Omental fat pad (tissue), 4 donors: ENCODE measurements around the gene NEDD4. TPM values are rescaled to one million over a fixed set of nuclear protein-coding genes. Genes with fewer than 3 reads are reported as not detected.
"Not testable (repeated sequence)": the region's sequence is repeated elsewhere in the genome, so short reads cannot be mapped to it uniquely, and the experiment has no call there.

Experiments used
- ATAC-seq: fragments of 150-250 bp; one replicate; pipeline ENCODE4 v1.9.1; 2016; ENCODE audit warnings: mild to moderate bottlenecking, moderate library complexity; ENCODE audit not compliant: low FRiP score
- DNase-seq: peaks from one replicate; pipeline ENCODE4 v3.0.0-alpha.2; 2019; ENCODE audit warnings: low spot score
- total RNA-seq, 4 donors: library from RNA; depleted of rRNA; stranded (reverse); fragments of >200 nt; gene quantifications; one replicate each; pipeline ENCODE4 v1.1.0, GENCODE V29; 2016
- TF ChIP-seq, protein P1 (sequence below), 3 donors: fragments of 450-650 bp; IDR thresholded peaks; one replicate each; pipeline ENCODE4 v1.5.1; 2016 to 2017; ENCODE audit warnings: antibody characterized with exemption in 3 of 3, mild to moderate bottlenecking in 3 of 3, moderate library complexity in 2 of 3

NEDD4 gene
- total RNA-seq, 4 donors from 2014 or later, result 9.5 to 40.5 (median 15.6) TPM

GRCh38 chr15:55860468-55860867 lies 132.9 kb downstream of the NEDD4 start:
- no peak for ATAC-seq
- no peak for DNase-seq
- TF ChIP-seq, protein P1, sequence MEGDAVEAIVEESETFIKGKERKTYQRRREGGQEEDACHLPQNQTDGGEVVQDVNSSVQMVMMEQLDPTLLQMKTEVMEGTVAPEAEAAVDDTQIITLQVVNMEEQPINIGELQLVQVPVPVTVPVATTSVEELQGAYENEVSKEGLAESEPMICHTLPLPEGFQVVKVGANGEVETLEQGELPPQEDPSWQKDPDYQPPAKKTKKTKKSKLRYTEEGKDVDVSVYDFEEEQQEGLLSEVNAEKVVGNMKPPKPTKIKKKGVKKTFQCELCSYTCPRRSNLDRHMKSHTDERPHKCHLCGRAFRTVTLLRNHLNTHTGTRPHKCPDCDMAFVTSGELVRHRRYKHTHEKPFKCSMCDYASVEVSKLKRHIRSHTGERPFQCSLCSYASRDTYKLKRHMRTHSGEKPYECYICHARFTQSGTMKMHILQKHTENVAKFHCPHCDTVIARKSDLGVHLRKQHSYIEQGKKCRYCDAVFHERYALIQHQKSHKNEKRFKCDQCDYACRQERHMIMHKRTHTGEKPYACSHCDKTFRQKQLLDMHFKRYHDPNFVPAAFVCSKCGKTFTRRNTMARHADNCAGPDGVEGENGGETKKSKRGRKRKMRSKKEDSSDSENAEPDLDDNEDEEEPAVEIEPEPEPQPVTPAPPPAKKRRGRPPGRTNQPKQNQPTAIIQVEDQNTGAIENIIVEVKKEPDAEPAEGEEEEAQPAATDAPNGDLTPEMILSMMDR (IDR thresholded peaks at IDR 0.05), result no peak

- TF ChIP-seq, protein P1 (IDR thresholded peaks at IDR 0.05), result no peak
- DNase-seq, result no peak
- no peak for ATAC-seq
Observed at GRCh38 chr15:55859681-55860080, 133.7 kb downstream of the NEDD4 start.

DNA sequence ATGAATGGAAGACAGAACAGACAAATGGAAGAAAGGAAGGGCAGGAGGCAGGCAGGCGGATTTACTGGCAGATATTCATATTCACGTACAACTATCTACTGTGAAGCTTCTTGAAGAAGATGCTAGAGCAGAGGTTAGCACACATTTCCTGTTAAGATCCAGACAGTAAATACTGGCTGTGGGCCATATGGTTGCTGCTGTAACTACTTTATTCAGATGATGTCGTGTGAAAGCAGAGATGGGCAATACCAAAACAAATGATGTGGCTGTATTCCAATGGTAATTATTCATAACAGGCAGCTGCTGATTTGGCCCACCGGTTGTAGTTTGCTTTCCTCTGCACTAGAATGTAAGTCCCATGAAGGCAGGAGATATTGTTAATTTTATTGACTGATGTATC lies 134.8 kb downstream of the NEDD4 start:
- no peak for ATAC-seq
- DNase-seq, result no peak
- TF ChIP-seq, protein P1 (IDR thresholded peaks at IDR 0.05), result no peak

GRCh38 chr15:55856506-55857164 lies 136.8 kb downstream of the NEDD4 start:
- TF ChIP-seq, protein P1 (IDR thresholded peaks at IDR 0.05), result no peak
- no peak for ATAC-seq

GRCh38 chr15:55853134-55853533 lies 140.3 kb downstream of the NEDD4 start:
- no peak for ATAC-seq
- TF ChIP-seq, protein P1 (IDR thresholded peaks at IDR 0.05), result no peak
- DNase-seq, result no peak

More at GRCh38 chr15:55856506-55857164, 136.8 kb downstream of the NEDD4 start:
- no peak for DNase-seq

GRCh38 chr15:55846116-55846707 lies 147.2 kb downstream of the NEDD4 start:
- DNase-seq (no peak), ATAC-seq (no peak)
- TF ChIP-seq, protein P1 (IDR thresholded peaks at IDR 0.05), result peak in 2 of 3 donors; percentile 36 to 79

DNA sequence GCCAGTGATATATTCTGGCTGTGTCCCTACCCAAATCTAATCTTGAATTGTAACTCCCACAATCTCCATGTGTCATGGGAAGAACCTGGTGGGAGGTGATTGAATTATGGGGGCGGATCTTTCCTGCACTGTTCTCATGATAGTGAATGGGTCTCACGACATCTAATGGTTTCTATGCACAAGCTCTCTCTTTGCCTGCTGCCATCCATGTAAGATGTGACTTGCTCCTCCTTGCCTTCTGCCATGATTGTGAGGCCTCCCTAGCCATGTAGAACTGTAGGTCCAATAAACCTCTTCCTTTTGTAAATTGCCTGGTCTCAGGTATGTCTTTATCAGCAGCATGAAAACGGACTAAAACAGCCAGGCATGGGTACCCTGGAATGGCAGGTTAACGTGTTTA lies 150.5 kb downstream of the NEDD4 start:
- ATAC-seq, result not testable (repeated sequence)

More for the DNA sequence above, 150.5 kb downstream of the NEDD4 start:
- not testable (repeated sequence) for DNase-seq
